C4-2B (cell line): Measurements from ENCODE around the gene MKKS.

Experiments used
- ZFX ChIP-seq: fragments of 450-650 bp; IDR thresholded peaks from 2 replicates; pipeline ENCODE4 v1.6.1; 2017
- TF ChIP-seq, protein P1 (sequence below): fragments of 450-650 bp; conservative IDR thresholded peaks from 2 replicates; pipeline ENCODE4 v1.5.1; 2017; ENCODE audit warnings: mild to moderate bottlenecking

- TF ChIP-seq, protein P1, sequence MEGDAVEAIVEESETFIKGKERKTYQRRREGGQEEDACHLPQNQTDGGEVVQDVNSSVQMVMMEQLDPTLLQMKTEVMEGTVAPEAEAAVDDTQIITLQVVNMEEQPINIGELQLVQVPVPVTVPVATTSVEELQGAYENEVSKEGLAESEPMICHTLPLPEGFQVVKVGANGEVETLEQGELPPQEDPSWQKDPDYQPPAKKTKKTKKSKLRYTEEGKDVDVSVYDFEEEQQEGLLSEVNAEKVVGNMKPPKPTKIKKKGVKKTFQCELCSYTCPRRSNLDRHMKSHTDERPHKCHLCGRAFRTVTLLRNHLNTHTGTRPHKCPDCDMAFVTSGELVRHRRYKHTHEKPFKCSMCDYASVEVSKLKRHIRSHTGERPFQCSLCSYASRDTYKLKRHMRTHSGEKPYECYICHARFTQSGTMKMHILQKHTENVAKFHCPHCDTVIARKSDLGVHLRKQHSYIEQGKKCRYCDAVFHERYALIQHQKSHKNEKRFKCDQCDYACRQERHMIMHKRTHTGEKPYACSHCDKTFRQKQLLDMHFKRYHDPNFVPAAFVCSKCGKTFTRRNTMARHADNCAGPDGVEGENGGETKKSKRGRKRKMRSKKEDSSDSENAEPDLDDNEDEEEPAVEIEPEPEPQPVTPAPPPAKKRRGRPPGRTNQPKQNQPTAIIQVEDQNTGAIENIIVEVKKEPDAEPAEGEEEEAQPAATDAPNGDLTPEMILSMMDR = no peak
- TF ChIP-seq ZFX = no peak
These were observed 33.8 kb upstream of the MKKS start for GRCh38 chr20:10467681-10468339.
